ENCODE results near the gene EIF4A2. TPM values are rescaled to one million over a fixed set of nuclear protein-coding genes. Genes with fewer than 3 reads are reported as not detected.
A peak's percentile ranks its signal among the peaks of the same experiment; 100 is the strongest.

The EIF4A2 gene
- total and polyA plus RNA-seq, 9 of the 15 experiments (the other 6 are each of a cell fraction or from before 2014, with no cell fraction given) = 307 to 754 (median 435) TPM

- peak; percentile 83 for TF ChIP-seq ZBTB40 (IDR thresholded peaks at IDR 0.05)
- no peak; the same call in 1 of the 2 replicates for TF ChIP-seq ZBTB40 (CRISPR knock-in tag; IDR thresholded peaks at IDR 0.05)
- no peak for TF ChIP-seq ZNF224 (CRISPR knock-in tag; IDR thresholded peaks at IDR 0.05)
- no peak for TF ChIP-seq RFX1 (IDR thresholded peaks at IDR 0.05)
- no peak for TF ChIP-seq PATZ1 (CRISPR knock-in tag; IDR thresholded peaks at IDR 0.05; ENCODE audit: borderline replicate concordance)
- TF ChIP-seq IRF2 (CRISPR knock-in tag; IDR thresholded peaks at IDR 0.05) = no peak
- no peak for TF ChIP-seq ZNF354B (CRISPR knock-in tag; IDR thresholded peaks at IDR 0.05)
- TF ChIP-seq RBFOX2 (IDR thresholded peaks at IDR 0.05; ENCODE audit: low read depth, low read length) = peak; percentile 97
- no peak; the same call in 1 of the 2 replicates for TF ChIP-seq TCF3 (CRISPR knock-in tag; IDR thresholded peaks at IDR 0.05)
- peak; percentile 87; the same call in 1 of the 2 replicates for TF ChIP-seq MBD2 (IDR thresholded peaks at IDR 0.05; ENCODE audit: borderline replicate concordance, low read depth)
- TF ChIP-seq ZC3H4 (CRISPR knock-in tag; IDR thresholded peaks at IDR 0.05; ENCODE audit: borderline replicate concordance) = no peak
- peak; percentile 92 for TF ChIP-seq SMAD4 (CRISPR knock-in tag; conservative IDR thresholded peaks at IDR 0.05)
- TF ChIP-seq STAT5B (CRISPR knock-in tag; IDR thresholded peaks at IDR 0.05) = no peak
- no peak for TF ChIP-seq HOMEZ (CRISPR knock-in tag; IDR thresholded peaks at IDR 0.05)
- peak in 1 of 2 experiments; percentile 23; a peak in 1 of 3 replicates for TF ChIP-seq CBX3 (IDR thresholded peaks at IDR 0.05; ENCODE audit: borderline replicate concordance in 1 of 2, low read length in 2 of 2)
- 0 out of 2 replicates have a peak, but pooled peaks have one; percentile 42 for TF ChIP-seq ZNF24 (IDR thresholded peaks at IDR 0.05)
Measured at GRCh38 chr3:186783058-186783730, at the start of gene EIF4A2 (continued).

All from K562 (cell line).